Kidney (tissue), 14 donors: ENCODE measurements around the gene ADGRV1. TPM values are rescaled to one million over a fixed set of nuclear protein-coding genes. Genes with fewer than 3 reads are reported as not detected.
A peak's percentile ranks its signal among the peaks of the same experiment; 100 is the strongest.

Source experiments
- DNase-seq, 5 donors: peaks; one replicate each; pipeline ENCODE4 v3.0.0-alpha.2; 2013 to 2020
- FAIRE-seq: peaks from 2 replicates; lab custom pipeline; 2012; peaks lifted over from hg19 to GRCh38; lab: Jason Lieb, UNC
- H3K27ac ChIP-seq, 2 donors: one replicate each; pipeline ENCODE4 v1.7.0; 2013; ENCODE audit warnings: low read depth in 2 of 2, low read length in 2 of 2, inconsistent platforms in 1 of 2
- H3K27me3 ChIP-seq: one replicate; pipeline ENCODE4 v1.7.1; 2013; ENCODE audit warnings: low read length, inconsistent platforms; ENCODE audit not compliant: control insufficient read depth, insufficient read depth
- H3K36me3 ChIP-seq, 3 donors: one replicate each; pipeline versions ENCODE4 v1.7.0 to v1.7.1; 2013; ENCODE audit warnings: low read length in 3 of 3, control low read depth in 1 of 3, inconsistent platforms in 1 of 3; ENCODE audit not compliant: insufficient read depth in 3 of 3, control insufficient read depth in 2 of 3
- H3K4me1 ChIP-seq, 3 donors: one replicate each; pipeline versions ENCODE4 v1.7.0 to v1.7.1; 2013; ENCODE audit warnings: low read length in 3 of 3, inconsistent platforms in 1 of 3, low read depth in 1 of 3; ENCODE audit not compliant: control insufficient read depth in 2 of 3, insufficient read depth in 2 of 3
- H3K4me3 ChIP-seq, 3 donors: one replicate each; pipeline versions ENCODE4 v1.7.0 to v1.8.1; 2013; ENCODE audit warnings: low read length in 3 of 3, control low read depth in 1 of 3, inconsistent platforms in 1 of 3
- H3K9ac ChIP-seq, 3 donors: one replicate each; pipeline versions ENCODE4 v1.7.0 to v1.7.1; 2013; ENCODE audit warnings: low read length in 3 of 3, control low read depth in 1 of 3, inconsistent platforms in 1 of 3
- H3K9me3 ChIP-seq, 3 donors: one replicate each; pipeline versions ENCODE4 v1.7.0 to v1.7.1; 2013; ENCODE audit warnings: low read length in 3 of 3, control low read depth in 1 of 3, inconsistent platforms in 1 of 3; ENCODE audit not compliant: control insufficient read depth in 2 of 3, insufficient read depth in 1 of 3
- intact Hi-C: fragments of 100-400 bp; cut with DNase I; formaldehyde crosslinking; loops from one replicate; pipeline ENCODE4 v1.11.1; 2022
- polyA plus RNA-seq: library from polyadenylated mRNA; stranded (reverse); fragments of 350-450 nt; fragmentation: Illumina TruSeq; extraction: RNeasy Lipid Tissue Mini Kit (QIAGEN cat#74804); gene quantifications from one replicate; pipeline ENCODE4 v1.2.3, GENCODE V29; 2014; ENCODE audit warnings: low read depth, low replicate concordance; ENCODE audit not compliant: insufficient read depth
- total RNA-seq: library from RNA; stranded (reverse); fragmentation: NEBNext Ultra II Directional; extraction: Animal tissue kit (Norgen Biotek cat#: 25700); gene quantifications from one replicate; pipeline ENCODE4 v1.2.1, GENCODE V29; 2021
- TF ChIP-seq, protein P1 (sequence below): IDR thresholded peaks from 3 replicates; pipeline ENCODE4 v1.5.1; 2012; ENCODE audit warnings: mild to moderate bottlenecking, moderate library complexity, borderline replicate concordance; ENCODE audit not compliant: insufficient read depth; ENCODE audit errors: extremely low read depth
- donor health status: control.
- donor health status: control.
- donor health status: control.
- donor health status: control.
- donor health status: control.
- donor health status: DM: yes; HTN: yes; CAD: no.
- donor health status: Normal renal cell carcinoma (clear cell type).

Gene ADGRV1
- total and polyA plus RNA-seq, 2 donors from 2014 or later: 7.0 to 7.3 TPM

DNA sequence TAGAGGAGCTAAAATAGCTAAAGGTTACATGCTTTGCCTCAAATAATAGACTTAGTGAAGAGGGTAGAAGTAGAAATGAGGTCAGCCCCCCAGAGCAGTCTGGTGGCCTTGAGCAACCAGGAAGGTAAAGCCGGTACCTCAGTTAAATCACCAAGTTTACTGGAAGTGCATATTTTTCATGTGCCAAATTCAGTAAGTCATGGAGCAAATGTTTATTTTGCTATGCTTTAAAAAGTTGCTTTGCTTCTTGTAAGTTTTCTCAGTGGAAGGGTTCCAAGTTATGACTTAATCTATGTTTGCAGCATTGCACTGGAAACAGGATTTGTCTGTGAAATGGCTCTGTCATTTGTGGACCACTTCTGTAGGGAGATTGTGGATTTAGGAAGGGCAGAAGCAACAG, 567.9 kb downstream of the ADGRV1 start:
- peak overlapping the region in 1 of 2 donors; percentile 49 for H3K27ac ChIP-seq
- intact Hi-C loops: loop anchor here (10.0 kb wide), 1 partner anchor 78 kb away; no protein-coding TSS in a partner anchor
- H3K36me3 ChIP-seq: no peaks in the 10 kb centered on the region
- FAIRE-seq: no peak
- H3K9me3 ChIP-seq: no peaks in the 10 kb centered on the region
- TF ChIP-seq, protein P1, sequence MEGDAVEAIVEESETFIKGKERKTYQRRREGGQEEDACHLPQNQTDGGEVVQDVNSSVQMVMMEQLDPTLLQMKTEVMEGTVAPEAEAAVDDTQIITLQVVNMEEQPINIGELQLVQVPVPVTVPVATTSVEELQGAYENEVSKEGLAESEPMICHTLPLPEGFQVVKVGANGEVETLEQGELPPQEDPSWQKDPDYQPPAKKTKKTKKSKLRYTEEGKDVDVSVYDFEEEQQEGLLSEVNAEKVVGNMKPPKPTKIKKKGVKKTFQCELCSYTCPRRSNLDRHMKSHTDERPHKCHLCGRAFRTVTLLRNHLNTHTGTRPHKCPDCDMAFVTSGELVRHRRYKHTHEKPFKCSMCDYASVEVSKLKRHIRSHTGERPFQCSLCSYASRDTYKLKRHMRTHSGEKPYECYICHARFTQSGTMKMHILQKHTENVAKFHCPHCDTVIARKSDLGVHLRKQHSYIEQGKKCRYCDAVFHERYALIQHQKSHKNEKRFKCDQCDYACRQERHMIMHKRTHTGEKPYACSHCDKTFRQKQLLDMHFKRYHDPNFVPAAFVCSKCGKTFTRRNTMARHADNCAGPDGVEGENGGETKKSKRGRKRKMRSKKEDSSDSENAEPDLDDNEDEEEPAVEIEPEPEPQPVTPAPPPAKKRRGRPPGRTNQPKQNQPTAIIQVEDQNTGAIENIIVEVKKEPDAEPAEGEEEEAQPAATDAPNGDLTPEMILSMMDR: no peak
- no peak overlapping the region for H3K4me3 ChIP-seq
- DNase-seq: peak in 1 of 5 donors; percentile 56
- H3K9ac ChIP-seq: no peak overlapping the region
- H3K27me3 ChIP-seq: no peaks in the 10 kb centered on the region
- peaks cover 0 to 3% (median 0%) of the 10 kb centered on the region in 3 donors for H3K4me1 ChIP-seq

DNA sequence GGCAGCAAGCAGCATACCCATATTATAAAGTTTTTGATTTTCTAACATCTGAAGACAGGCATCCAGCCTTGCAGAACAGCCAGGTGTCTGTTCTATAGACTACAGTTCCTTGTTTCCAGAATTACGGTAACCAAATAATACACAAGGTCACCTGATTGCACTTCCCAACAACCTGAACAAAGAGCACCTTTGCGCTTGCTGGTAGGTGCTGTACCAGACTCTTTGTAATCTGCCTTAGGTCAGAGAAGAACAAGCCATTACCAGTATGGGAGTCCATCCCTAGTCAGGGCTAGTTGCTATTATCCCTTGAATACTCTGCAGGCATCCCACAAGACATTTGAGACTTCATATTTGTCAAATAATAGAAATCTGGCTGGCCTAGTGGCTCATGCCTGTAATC, 568.3 kb downstream of the ADGRV1 start:
- H3K9ac ChIP-seq: no peak overlapping the region
- TF ChIP-seq, protein P1: no peak
- H3K9me3 ChIP-seq: no peaks in the 10 kb centered on the region
- intact Hi-C loops: loop anchor here (10.0 kb wide), 1 partner anchor 78 kb away; no protein-coding TSS in a partner anchor
- peak overlapping the region in 1 of 2 donors; percentile 49 for H3K27ac ChIP-seq
- H3K4me3 ChIP-seq: no peak overlapping the region
- no peaks in the 10 kb centered on the region for H3K27me3 ChIP-seq
- H3K4me1 ChIP-seq: peaks cover 0 to 3% (median 0%) of the 10 kb centered on the region in 3 donors
- no peak for DNase-seq
- no peaks in the 10 kb centered on the region for H3K36me3 ChIP-seq
- FAIRE-seq: no peak

- FAIRE-seq: no peak
- Histone ChIP-seq H3K9ac (no peak overlapping the region), H3K9me3 (no peaks in the 10 kb centered on the region), H3K27me3 (no peaks in the 10 kb centered on the region), H3K36me3 (no peaks in the 10 kb centered on the region), H3K27ac (peak overlapping the region in 1 of 2 donors; percentile 49), H3K4me1 (peaks cover 0 to 3% (median 0%) of the 10 kb centered on the region in 3 donors), H3K4me3 (no peak overlapping the region)
- intact Hi-C loops: loop anchor here (10.0 kb wide), 1 partner anchor 77 kb away; no protein-coding TSS in a partner anchor
- DNase-seq: no peak
- TF ChIP-seq, protein P1: no peak
Observed at GRCh38 chr5:91127456-91128081, 569.0 kb downstream of the ADGRV1 start.
